ENCODE results near the gene FUT2.

The FUT2 gene

GRCh38 chr19:48676487-48676886 lies 19.3 kb upstream of the FUT2 start:
- TF ChIP-seq ZNF70 (CRISPR knock-in tag; IDR thresholded peaks at IDR 0.05): no peak
- TF ChIP-seq CSRNP3 (CRISPR knock-in tag; IDR thresholded peaks at IDR 0.05): no peak
- TF ChIP-seq ZC3H10 (CRISPR knock-in tag; IDR thresholded peaks at IDR 0.05): no peak
- no peak for TF ChIP-seq OSR1 (CRISPR knock-in tag; IDR thresholded peaks at IDR 0.05)
- no peak for TF ChIP-seq PATZ1 (CRISPR knock-in tag; IDR thresholded peaks at IDR 0.05; ENCODE audit: borderline replicate concordance)
- TF ChIP-seq ZNF8 (CRISPR knock-in tag; IDR thresholded peaks at IDR 0.05): no peak
- TF ChIP-seq PPARA (CRISPR knock-in tag; IDR thresholded peaks at IDR 0.05; ENCODE audit: borderline replicate concordance): no peak
- TF ChIP-seq ARNTL (CRISPR knock-in tag; IDR thresholded peaks at IDR 0.05; ENCODE audit: borderline replicate concordance, low read depth): no peak
- no peak for TF ChIP-seq SNAI2 (CRISPR knock-in tag; IDR thresholded peaks at IDR 0.05)
- no peak for TF ChIP-seq TCF4 (CRISPR knock-in tag; IDR thresholded peaks at IDR 0.05; ENCODE audit: borderline replicate concordance)
- no peak for TF ChIP-seq ZNF565 (CRISPR knock-in tag; conservative IDR thresholded peaks at IDR 0.05; ENCODE audit: low read depth)
- TF ChIP-seq ZFP30 (CRISPR knock-in tag; IDR thresholded peaks at IDR 0.05): no peak
- no peak for TF ChIP-seq TOX (CRISPR knock-in tag; IDR thresholded peaks at IDR 0.05; ENCODE audit: borderline replicate concordance)
- ATAC-seq: no peak

GRCh38 chr19:48676887-48677286 lies 18.9 kb upstream of the FUT2 start:
- no peak for TF ChIP-seq ZNF70 (CRISPR knock-in tag; IDR thresholded peaks at IDR 0.05)
- no peak for TF ChIP-seq TSHZ2 (CRISPR knock-in tag; IDR thresholded peaks at IDR 0.05)
- no peak for TF ChIP-seq GLIS3 (CRISPR knock-in tag; IDR thresholded peaks at IDR 0.05)
- no peak for TF ChIP-seq PATZ1 (CRISPR knock-in tag; IDR thresholded peaks at IDR 0.05; ENCODE audit: borderline replicate concordance)
- no peak for ATAC-seq

GRCh38 chr19:48678201-48678600 lies 17.6 kb upstream of the FUT2 start:
- no peak for ATAC-seq
- TF ChIP-seq ESRRG (CRISPR knock-in tag; IDR thresholded peaks at IDR 0.05): no peak
- no peak for TF ChIP-seq ZC3H10 (CRISPR knock-in tag; IDR thresholded peaks at IDR 0.05)
- TF ChIP-seq ZFP30 (CRISPR knock-in tag; IDR thresholded peaks at IDR 0.05): no peak
- no peak for TF ChIP-seq CSRNP3 (CRISPR knock-in tag; IDR thresholded peaks at IDR 0.05)
- no peak for TF ChIP-seq BACH2 (CRISPR knock-in tag; IDR thresholded peaks at IDR 0.05; ENCODE audit: borderline replicate concordance)
- TF ChIP-seq ZNF8 (CRISPR knock-in tag; IDR thresholded peaks at IDR 0.05): no peak
- TF ChIP-seq ARNTL (CRISPR knock-in tag; IDR thresholded peaks at IDR 0.05; ENCODE audit: borderline replicate concordance, low read depth): no peak
- TF ChIP-seq CSDC2 (CRISPR knock-in tag; IDR thresholded peaks at IDR 0.05): no peak
- no peak for TF ChIP-seq TSHZ2 (CRISPR knock-in tag; IDR thresholded peaks at IDR 0.05)
- TF ChIP-seq ISL1 (CRISPR knock-in tag; IDR thresholded peaks at IDR 0.05): no peak
- TF ChIP-seq GLIS3 (CRISPR knock-in tag; IDR thresholded peaks at IDR 0.05): no peak
- TF ChIP-seq PATZ1 (CRISPR knock-in tag; IDR thresholded peaks at IDR 0.05; ENCODE audit: borderline replicate concordance): no peak
- TF ChIP-seq OSR1 (CRISPR knock-in tag; IDR thresholded peaks at IDR 0.05): no peak
- no peak for TF ChIP-seq POU6F1 (CRISPR knock-in tag; IDR thresholded peaks at IDR 0.05; ENCODE audit: borderline replicate concordance, low read depth)
- no peak for TF ChIP-seq PPARA (CRISPR knock-in tag; IDR thresholded peaks at IDR 0.05; ENCODE audit: borderline replicate concordance)
- no peak for TF ChIP-seq ZNF565 (CRISPR knock-in tag; conservative IDR thresholded peaks at IDR 0.05; ENCODE audit: low read depth)

All from SK-N-SH treated with all-trans-retinoic acid at 6 μM for 48 hours (cell line).